Stimulated activated CD4-positive, alpha-beta T cell treated with anti-CD3 and anti-CD28 coated beads, Interleukin-12 subunit alpha, Interleukin-12 subunit beta, amount 100 ng/mL, for 48 hours (primary cell): Measurements from ENCODE around the gene TAF11L13.
"Not testable (repeated sequence)": the region's sequence is repeated elsewhere in the genome, so short reads cannot be mapped to it uniquely, and the experiment has no call there.

ENCODE experiments used
- DNase-seq, 3 donors: peaks; one replicate each; pipeline ENCODE4 v3.0.0-alpha.2; 2020; ENCODE audit warnings: low read depth in 2 of 3, low spot score in 1 of 3

The TAF11L13 gene

GRCh38 chr5:17631788-17632187 is at the start of gene TAF11L13:
Gene TAF11L13 (plus strand): TSS chr5:17632088.
- DNase-seq, result not testable (repeated sequence)

DNA sequence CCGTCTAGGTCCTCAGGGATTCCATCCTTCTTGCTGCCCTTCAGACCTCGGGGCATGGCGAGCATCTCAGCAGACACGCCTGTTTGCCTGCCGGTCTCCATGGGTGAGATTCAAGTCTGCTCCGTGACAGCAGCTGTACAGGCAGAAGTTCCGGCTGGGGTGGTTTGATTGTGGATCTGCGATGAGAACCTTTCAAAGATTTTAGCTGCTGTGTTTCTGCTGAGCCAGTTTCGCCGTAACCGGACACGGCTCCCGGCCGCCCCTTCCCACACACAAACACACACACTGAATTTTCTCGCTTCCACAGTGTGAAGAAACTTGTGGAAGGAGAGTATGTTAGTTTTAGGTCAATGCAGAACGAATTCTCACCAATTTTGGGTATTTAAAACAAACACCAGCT is 46.2 kb upstream of the TAF11L13 start, which contains the start of gene TAF11L7:
TAF11L7 (minus strand) TSS at position 101 of the 400 bp plus-strand sequence.
- not testable (repeated sequence) for DNase-seq

GRCh38 chr5:17590860-17591259 is 41.0 kb upstream of the TAF11L13 start, which contains the start of gene TAF11L8:
Gene TAF11L8 (minus strand): TSS chr5:17590960.
- not testable (repeated sequence) for DNase-seq

- not testable (repeated sequence) for DNase-seq
Observed at GRCh38 chr5:17594255-17594654, 37.6 kb upstream of the TAF11L13 start, which contains the start of gene TAF11L9. Gene TAF11L9 (minus strand): TSS chr5:17594394.

- DNase-seq, result not testable (repeated sequence)
Observed at GRCh38 chr5:17597728-17598127, 34.2 kb upstream of the TAF11L13 start, which contains the start of gene TAF11L10. Gene TAF11L10 (minus strand): TSS chr5:17597828.

DNA sequence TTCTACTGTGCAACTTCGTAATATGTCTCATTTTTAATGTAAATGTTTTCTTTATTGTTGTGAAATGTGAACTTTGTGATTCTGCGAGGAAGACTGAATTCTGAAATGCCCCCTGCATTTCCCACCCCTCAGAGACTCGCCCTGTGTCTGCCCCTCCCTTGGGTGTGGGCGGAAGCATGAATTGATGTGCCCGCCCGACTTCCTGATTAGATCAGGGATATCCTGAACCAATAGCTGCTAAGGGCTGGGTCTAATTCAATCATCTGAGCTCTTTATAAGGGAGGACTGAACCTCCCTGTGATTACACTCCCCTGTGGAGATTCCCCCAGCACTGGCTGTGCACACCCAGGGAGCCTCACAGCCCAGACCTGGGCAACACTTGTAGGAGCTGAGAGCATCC is 28.0 kb upstream of the TAF11L13 start, which contains the start of gene TAF11L11:
TAF11L11 (plus strand) TSS at position 304 of the 400 bp plus-strand sequence.
- not testable (repeated sequence) for DNase-seq

DNA sequence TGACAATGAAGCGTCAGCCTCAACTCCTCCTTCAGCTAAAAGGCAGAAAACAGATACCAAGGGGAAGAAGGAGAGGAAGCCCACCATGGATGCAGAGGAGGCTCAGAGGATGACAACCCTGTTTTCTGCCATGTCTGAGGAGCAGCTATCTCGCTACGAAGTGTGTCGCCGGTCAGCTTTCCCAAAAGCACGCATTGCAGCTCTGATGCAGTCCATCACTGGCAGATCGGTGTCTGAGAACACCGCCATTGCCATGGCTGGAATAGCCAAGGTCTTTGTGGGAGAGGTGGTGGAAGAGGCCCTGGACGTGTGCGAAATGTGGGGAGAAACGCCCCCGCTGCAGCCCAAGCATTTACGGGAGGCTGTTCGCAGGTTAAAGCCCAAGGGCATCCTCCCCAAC is 26.9 kb upstream of the TAF11L13 start:
- no peak for DNase-seq

DNA sequence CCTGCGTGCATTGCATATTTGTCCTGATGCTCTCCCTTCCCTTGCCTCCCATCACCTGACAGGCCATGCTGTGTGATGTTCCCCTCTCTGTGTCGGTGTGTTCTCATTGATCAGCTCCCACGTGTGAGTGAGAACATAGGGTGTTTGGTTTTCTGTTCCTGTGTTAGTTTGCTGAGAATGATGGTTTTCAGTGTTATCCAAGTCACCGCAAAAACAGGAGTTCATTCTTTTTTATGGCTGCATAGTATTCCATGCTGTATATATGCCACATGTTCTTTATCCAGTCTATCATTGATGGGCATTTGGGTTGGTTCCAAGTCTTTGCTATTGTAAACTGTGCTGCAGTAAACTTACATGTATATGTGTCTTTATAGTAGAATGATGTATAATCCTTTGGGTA is 24.4 kb upstream of the TAF11L13 start:
- not testable (repeated sequence) for DNase-seq

GRCh38 chr5:17610092-17610491 is 21.8 kb upstream of the TAF11L13 start, which contains the start of gene TAF11L12:
Gene TAF11L12 (plus strand): TSS chr5:17610392.
- not testable (repeated sequence) for DNase-seq

DNA sequence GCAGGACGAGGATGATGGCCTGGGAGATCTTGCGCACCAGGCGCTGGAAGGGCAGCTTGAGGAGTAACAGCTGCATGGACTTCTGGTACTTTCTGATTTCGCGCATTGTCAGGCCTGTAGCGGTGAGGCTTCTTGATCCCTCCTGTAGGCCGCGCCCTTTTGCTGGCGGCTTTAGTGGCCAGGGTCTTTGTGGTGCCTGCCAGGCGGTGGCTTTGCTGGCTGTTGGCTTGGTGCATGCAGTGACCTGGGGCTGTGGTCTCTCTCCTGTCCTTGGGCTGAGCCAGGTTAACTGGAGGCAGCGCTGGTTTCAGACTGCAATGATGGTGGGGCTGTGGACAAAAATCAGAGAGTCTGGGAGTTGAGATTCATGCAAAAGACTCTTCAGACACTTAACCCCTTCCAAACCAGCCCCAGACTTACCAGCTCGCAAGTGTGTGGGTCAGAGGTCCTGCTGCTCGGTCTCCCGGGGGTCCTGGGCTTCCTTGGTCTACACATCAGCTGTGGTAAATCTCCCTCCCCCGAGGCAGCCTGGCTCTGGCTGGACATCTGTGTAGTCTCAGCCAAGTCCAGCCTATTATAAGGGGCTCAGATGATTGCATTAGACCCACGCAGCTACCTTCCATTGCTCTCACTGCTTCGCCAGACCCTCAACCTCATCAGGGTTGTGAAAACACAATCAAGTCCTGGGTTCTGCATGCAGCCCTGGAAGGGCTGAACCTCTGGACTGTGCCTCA is 16.8 kb upstream of the TAF11L13 start:
- DNase-seq, result no peak

- no peak for DNase-seq
Observed at GRCh38 chr5:17619354-17619753, 12.5 kb upstream of the TAF11L13 start.

DNA sequence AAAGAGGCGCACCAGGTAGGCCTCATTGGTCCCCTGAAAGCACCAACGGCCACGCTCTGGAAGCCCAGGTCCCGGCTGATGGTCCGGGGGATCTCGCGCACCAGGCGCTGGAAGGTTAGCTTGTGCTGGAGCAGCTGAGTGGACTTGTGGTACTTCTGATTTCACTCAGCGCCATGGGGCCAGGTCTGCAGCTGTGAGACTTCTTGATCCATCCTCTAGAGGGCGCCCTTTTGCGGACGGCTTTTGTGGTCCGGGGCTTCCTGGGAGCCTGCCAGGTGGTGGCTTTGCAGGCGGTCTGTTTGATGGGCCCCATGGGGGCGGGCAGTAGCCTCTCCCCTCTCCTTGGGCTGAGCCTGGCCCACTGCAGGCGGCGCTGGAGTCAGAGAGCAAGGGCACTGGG is 11.3 kb upstream of the TAF11L13 start:
- DNase-seq, result no peak

- DNase-seq, result no peak
Observed at GRCh38 chr5:17625686-17626085, 6.2 kb upstream of the TAF11L13 start.

DNA sequence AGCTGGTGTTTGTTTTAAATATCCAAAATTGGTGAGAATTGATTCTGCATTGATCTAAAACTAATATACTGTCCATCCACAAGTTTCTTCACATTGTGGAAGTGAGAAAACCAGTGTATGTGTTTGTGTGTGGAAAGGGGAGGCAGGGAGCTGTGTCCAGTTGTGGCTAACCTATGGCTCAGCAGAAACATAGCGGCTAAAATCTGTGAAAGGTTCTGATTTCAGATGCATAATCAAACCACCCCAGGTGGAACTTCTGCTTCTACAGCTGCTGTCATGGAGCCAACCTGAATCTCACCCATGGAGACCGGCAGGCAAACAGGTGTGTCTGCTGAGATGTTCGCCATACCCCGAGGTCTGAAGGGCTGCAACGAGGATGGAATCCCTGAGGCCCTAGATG is 2.3 kb downstream of the TAF11L13 start, which contains the start of gene TAF11L14:
TAF11L14 (plus strand) TSS at position 301 of the 400 bp plus-strand sequence.
- no peak for DNase-seq

DNA sequence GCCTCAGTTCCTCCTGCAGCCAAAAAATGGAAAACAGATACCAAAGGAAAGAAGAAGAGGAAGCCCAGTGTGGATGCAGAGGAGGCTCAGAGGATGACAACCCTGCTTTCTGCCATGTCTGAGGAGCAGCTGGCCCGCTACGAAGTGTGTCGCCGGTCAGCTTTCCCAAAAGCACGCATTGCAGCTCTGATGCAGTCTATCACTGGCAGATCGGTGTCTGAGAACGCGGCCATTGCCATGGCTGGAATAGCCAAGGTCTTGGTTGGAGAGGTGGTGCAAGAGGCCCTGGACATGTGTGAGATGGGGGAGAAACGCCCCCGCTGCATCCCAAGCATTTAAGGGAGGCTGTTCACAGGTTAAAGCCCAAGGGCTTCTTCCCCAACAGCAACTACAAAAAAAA is 17.3 kb downstream of the TAF11L13 start:
- DNase-seq, result not testable (repeated sequence)

DNA sequence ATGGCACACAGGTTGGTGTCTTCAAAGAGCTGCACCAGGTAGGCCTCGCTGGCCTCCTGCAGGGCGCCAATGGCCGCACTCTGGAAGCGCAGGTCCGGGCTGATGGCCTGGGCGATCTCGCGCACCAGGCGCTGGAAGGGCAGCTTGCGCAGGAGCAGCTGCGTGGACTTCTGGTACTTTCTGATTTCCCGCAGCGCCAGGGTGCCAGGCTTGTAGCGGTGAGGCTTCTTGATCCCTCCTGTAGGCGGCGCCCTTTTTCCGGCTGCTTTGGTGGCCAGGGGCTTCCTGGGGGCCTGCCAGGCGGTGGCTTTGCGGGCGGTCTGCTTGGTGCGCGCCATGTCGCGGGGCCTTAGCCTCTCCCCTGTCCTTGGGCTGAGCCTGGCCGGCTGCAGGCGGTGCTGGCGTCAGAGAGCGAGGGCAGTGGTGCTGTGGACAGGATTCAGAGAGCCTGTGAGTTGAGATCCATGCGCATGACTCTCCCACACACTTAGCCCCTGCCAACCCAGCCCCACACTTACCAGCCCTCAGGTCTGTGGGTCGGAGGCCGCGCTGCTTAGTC is 23.4 kb downstream of the TAF11L13 start:
- DNase-seq, result not testable (repeated sequence)

- no peak for DNase-seq
Observed at GRCh38 chr5:17655921-17656320, 24.0 kb downstream of the TAF11L13 start.

DNA sequence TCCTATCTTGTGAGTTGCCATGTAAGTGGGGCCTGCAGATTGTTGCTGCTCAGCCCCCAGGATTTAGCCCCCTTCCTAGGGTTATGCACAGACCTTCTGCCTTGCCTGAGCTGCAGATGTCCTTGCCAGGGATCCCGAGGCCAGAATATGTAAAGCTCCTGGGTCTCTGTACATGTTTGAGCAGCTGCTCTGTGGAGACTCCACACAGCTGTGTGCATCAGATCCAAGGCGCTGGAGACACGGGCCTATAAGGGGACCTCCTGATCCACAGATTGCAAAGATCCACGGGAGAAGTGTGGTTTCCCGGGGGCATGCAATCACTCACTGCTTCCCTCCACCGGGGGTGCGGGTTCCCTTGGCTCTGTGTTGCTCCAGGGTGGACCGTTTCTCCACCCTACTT is 31.3 kb downstream of the TAF11L13 start:
- DNase-seq, result no peak

- DNase-seq, result no peak
Observed at GRCh38 chr5:17665836-17666235, 33.9 kb downstream of the TAF11L13 start.

DNA sequence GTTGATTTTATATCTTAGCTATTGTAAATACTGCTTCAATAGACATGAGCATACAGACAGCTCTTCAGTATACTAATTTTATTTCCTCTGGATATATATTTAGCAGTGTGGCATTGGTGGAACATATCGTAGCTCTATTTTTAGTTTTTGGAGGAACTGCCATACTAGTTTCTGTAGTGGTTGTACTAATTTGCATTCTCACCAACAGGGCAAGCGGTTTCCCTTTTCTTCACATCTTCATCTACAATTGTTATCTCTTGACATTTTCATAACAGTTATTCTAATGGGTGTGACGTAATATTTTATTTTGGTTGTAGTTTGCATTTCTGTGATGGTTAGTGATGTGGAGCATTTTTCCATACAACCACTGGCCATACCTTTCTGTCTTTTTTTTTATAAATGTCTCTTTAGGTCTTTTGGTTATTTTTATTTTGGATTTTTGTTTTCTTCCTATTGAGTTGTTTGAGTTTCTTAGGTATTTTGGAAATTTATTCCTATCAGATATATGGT is 34.9 kb downstream of the TAF11L13 start:
- DNase-seq, result no peak

DNA sequence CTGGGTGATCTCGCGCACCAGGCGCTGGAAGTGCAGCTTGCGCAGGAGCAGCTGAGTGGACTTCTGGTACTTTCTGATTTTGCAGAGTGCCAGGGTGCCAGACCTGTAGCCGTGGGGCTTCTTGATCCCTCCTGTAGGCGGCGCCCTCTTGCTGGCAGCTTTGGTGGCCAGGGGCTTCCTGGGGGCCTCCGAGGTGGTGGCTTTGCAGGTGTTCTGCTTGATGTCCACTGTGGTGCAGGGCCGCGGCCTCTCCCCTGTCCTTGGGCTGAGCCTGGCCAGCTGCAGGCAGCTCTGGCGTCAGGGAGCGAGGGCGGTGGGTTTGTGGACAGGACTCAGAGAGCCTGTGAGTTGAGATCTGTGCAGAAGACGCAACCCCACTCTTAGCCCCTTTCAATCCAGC is 38.5 kb downstream of the TAF11L13 start:
- no peak for DNase-seq

DNA sequence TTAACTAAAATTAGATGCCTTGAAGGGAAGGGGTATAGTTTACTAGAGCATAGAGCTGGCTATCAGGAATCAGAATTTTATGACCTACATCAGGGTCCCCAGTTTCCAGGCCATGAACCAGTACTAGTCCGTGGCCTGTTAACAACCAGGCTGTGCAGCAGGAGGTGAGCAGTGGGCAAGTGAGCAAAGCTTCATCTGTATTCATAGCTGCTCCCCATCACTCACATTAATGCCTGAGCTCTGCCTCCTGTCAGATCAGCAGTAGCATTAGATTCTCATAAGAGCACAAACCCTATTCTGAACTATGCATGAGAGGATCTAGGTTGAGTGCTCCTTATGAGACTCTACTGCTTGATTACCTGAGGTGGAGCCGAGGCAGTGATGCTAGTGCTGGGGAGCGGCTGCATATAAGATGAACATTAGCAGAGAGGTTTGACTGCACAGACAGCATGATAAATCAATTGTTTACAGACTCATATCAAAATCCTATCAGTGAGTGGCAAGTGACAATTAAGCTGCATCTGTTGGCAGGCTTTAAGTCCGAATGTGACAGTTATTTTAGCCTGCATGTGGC is 47.0 kb downstream of the TAF11L13 start:
- DNase-seq, result no peak
